Activated B cell treated with CpG ODN at 0.5 μM for 24 hours (primary cell): ENCODE results near the gene FNIP1. TPM values are rescaled to one million over a fixed set of nuclear protein-coding genes. Genes with fewer than 3 reads are reported as not detected.

Experiments used
- ATAC-seq: fragments of 200-7000 bp; cut with Tn5 transposase; one replicate; pipeline ENCODE4 v1.10.0; 2021; ENCODE audit warnings: low read depth, mild to moderate bottlenecking, moderate library complexity
- CTCF ChIA-PET: fragments of 350-600 bp; sonication (Branson Sonifier 250); formaldehyde crosslinking; loops from one replicate; lab custom pipeline; 2021; ENCODE audit warnings: antibody characterized with exemption; lab: Charles Lee
- POLR2A ChIA-PET: fragments of 350-600 bp; sonication (Branson Sonifier 250); formaldehyde crosslinking; loops from one replicate; lab custom pipeline; 2021; ENCODE audit warnings: antibody characterized with exemption; lab: Charles Lee
- DNase-seq: peaks from one replicate; pipeline ENCODE4 v3.0.0; 2022
- H3K27ac Mint-ChIP-seq: one replicate; pipeline ENCODE4 v1.8.0; 2020; ENCODE audit warnings: mixed read lengths
- H3K27me3 Mint-ChIP-seq: one replicate; pipeline ENCODE4 v1.8.0; 2021; ENCODE audit warnings: mixed read lengths
- H3K36me3 Mint-ChIP-seq: one replicate; pipeline ENCODE4 v1.8.0; 2021; ENCODE audit warnings: low read depth, mixed read lengths
- H3K4me1 Mint-ChIP-seq: one replicate; pipeline ENCODE4 v1.8.0; 2021; ENCODE audit warnings: mixed read lengths
- H3K4me3 Mint-ChIP-seq: one replicate; pipeline ENCODE4 v1.8.0; 2020; ENCODE audit warnings: mild to moderate bottlenecking, mixed read lengths
- H3K9me3 Mint-ChIP-seq: one replicate; pipeline ENCODE4 v1.8.0; 2020; ENCODE audit warnings: mixed read lengths
- CTCF ChIP-seq: fragments of 200-600 bp; IDR thresholded peaks from one replicate; pipeline ENCODE4 v1.8.0; 2022; ENCODE audit warnings: antibody characterized with exemption, mild to moderate bottlenecking
- intact Hi-C: fragments of 100-400 bp; cut with micrococcal nuclease; formaldehyde crosslinking; loops from one replicate; pipeline ENCODE4 v1.15.1; 2024
- total RNA-seq: library from RNA; stranded (reverse); gene quantifications from 2 replicates; pipeline ENCODE4 v1.2.3, GENCODE V29; 2022

The FNIP1 gene
- total RNA-seq, 1 donor from 2014 or later, result 34.0 TPM

DNA sequence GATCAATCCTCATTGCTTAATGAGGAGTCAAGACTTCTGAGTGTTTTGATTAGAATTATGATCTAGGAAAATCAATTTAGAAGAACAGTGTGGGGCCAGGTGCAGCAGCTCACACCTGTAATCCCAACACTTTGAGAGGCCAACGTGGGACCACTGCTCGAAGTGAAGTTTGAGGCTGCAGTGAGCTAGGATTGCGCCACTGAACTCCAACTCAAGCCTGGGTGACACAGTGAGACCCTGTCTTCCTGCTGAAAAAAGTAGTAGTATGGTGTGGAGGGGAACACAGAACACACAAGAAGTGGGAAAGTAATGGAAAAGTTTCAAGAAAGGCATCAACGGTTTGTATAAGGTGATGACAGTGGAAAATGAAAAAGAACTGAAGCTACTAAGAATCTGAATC lies 9.1 kb downstream of the FNIP1 start:
- peaks cover 58% of the 10 kb centered on the region for H3K4me1 Mint-ChIP-seq
- ChIA-PET CTCF (no interaction called here), POLR2A (no interaction called here)
- H3K36me3 Mint-ChIP-seq, result peaks cover 21% of the 10 kb centered on the region
- H3K27ac Mint-ChIP-seq, result no peak overlapping the region
- H3K9me3 Mint-ChIP-seq, result no peaks in the 10 kb centered on the region
- no peak overlapping the region for H3K4me3 Mint-ChIP-seq
- intact Hi-C loops, result no loop called here
- DNase-seq (no peak), ATAC-seq (no peak)
- no peaks in the 10 kb centered on the region for H3K27me3 Mint-ChIP-seq
- no peak for TF ChIP-seq CTCF

DNA sequence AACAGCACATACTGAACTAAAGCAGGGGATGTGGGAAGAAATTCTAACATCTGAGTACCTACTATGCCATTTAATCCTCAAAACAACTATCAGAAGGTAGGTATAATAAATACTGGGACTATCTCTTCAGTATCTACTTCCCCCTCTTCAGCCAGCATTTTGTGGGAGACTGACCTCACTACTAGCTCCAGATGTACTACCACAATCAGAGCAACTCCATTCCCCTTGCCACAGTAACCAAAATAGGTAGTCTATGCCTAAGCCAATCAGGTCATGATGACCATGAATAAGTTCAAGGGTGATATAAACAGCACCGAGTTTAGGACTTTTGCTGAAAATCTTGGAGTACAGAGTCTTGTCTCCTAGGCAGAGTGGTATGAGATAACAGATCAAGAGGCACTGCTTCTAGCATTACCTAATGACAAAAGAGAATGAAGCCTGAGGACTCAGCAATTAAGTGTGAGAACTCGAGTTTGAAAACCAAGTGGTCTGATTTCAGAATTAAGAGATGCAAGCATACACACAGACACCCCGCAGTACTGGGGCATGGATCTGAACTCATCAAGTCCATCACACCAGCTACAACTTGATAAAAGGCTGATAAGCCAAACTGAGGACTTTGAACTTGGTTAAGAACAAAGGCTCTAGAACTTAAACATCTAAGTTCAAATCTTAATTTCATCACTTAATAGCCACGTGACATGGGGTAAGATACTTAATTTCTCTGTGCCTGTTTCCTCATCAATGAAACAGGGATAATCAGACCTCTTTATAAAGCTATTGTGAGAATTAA lies 9.7 kb downstream of the FNIP1 start:
- intact Hi-C loops, result no loop called here
- no peak overlapping the region for H3K4me3 Mint-ChIP-seq
- H3K36me3 Mint-ChIP-seq, result peaks cover 16% of the 10 kb centered on the region
- H3K27ac Mint-ChIP-seq, result no peak overlapping the region
- no peaks in the 10 kb centered on the region for H3K9me3 Mint-ChIP-seq
- H3K27me3 Mint-ChIP-seq, result no peaks in the 10 kb centered on the region
- peaks cover 56% of the 10 kb centered on the region for H3K4me1 Mint-ChIP-seq
- no peak for DNase-seq
- ChIA-PET POLR2A (interaction anchor here (1.1 kb wide), 1 partner anchor 9 kb away, joined by 3 read pairs; the partner anchor contains the start of gene FNIP1), CTCF (no interaction called here)
- TF ChIP-seq CTCF, result no peak
- ATAC-seq, result no peak

DNA sequence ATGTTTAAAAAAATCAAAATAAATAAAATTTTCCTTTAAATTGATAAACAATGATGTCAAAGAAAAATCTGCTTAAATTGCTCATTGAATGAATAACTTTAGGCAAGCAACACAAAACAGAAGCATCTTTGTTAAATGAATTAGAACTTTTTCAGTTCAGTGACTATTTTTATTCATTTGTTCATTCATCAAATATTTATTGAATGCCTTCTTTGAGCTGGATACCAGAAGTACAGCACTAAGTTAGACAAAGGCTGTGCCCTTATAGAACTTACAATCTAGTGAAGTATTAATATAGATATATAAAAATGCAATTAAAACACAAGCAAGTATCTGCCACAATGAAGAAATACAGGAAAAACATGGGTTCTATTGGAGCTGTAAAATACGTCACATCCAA lies 10.8 kb downstream of the FNIP1 start:
- Mint-ChIP-seq H3K4me1 (peaks cover 50% of the 10 kb centered on the region), H3K4me3 (no peak overlapping the region), H3K27me3 (no peaks in the 10 kb centered on the region), H3K36me3 (peaks cover 22% of the 10 kb centered on the region), H3K9me3 (no peaks in the 10 kb centered on the region), H3K27ac (no peak overlapping the region)
- ATAC-seq (no peak), DNase-seq (no peak)
- POLR2A ChIA-PET, result interaction anchor here (1.0 kb wide), 1 partner anchor 11 kb away, joined by 4 read pairs; the partner anchor contains the start of gene FNIP1
- intact Hi-C loops, result no loop called here
- TF ChIP-seq CTCF, result no peak
- CTCF ChIA-PET, result no interaction called here

- peaks cover 42% of the 10 kb centered on the region for H3K4me1 Mint-ChIP-seq
- H3K9me3 Mint-ChIP-seq, result no peaks in the 10 kb centered on the region
- no peak for TF ChIP-seq CTCF
- peaks cover 22% of the 10 kb centered on the region for H3K36me3 Mint-ChIP-seq
- ChIA-PET POLR2A (no interaction called here), CTCF (no interaction called here)
- no peak for DNase-seq
- intact Hi-C loops, result no loop called here
- no peaks in the 10 kb centered on the region for H3K27me3 Mint-ChIP-seq
- ATAC-seq, result no peak
- no peak overlapping the region for H3K27ac Mint-ChIP-seq
- H3K4me3 Mint-ChIP-seq, result no peak overlapping the region
Observed at GRCh38 chr5:131783874-131784273, 12.9 kb downstream of the FNIP1 start.

GRCh38 chr5:131783357-131783756 lies 13.5 kb downstream of the FNIP1 start:
- no peak for ATAC-seq
- H3K27ac Mint-ChIP-seq, result no peak overlapping the region

More at GRCh38 chr5:131783357-131783756, 13.5 kb downstream of the FNIP1 start:
- ChIA-PET POLR2A (no interaction called here), CTCF (no interaction called here)
- Mint-ChIP-seq H3K9me3 (no peaks in the 10 kb centered on the region), H3K4me1 (peaks cover 40% of the 10 kb centered on the region), H3K27me3 (no peaks in the 10 kb centered on the region), H3K4me3 (no peak overlapping the region), H3K36me3 (peaks cover 19% of the 10 kb centered on the region)
- DNase-seq, result no peak
- no peak for TF ChIP-seq CTCF
- intact Hi-C loops, result no loop called here
